Measurements from ENCODE around the gene WDR86. TPM values are rescaled to one million over a fixed set of nuclear protein-coding genes. Genes with fewer than 3 reads are reported as not detected.
A peak's percentile ranks its signal among the peaks of the same experiment; 100 is the strongest.

WDR86 gene
- total and polyA plus RNA-seq, 2 of the 4 experiments (the other 2 are of a cell fraction), result not detected

- Histone ChIP-seq H2BK15ac (ENCODE audit: low read depth, low read length) (no peak overlapping the region), H3K23ac (ENCODE audit: low read depth, low read length) (no peak overlapping the region), H4K8ac (ENCODE audit: low read depth in 2 of 2, low read length in 2 of 2) (no peak overlapping the region), H2BK5ac (ENCODE audit: low read depth, low read length, poor library complexity, severe bottlenecking) (no peak overlapping the region), H4K20me1 (ENCODE audit: insufficient read depth, low read length) (peaks cover 5% of the 10 kb centered on the region; the same call in 1 of the 2 replicates), H3K9ac (ENCODE audit: low read depth, low read length) (no peak overlapping the region), H3K4me1 (ENCODE audit: control insufficient read depth, insufficient read depth, low read length) (peaks cover 36% of the 10 kb centered on the region), H4K91ac (ENCODE audit: insufficient read depth, low read depth, low read length) (peak overlapping the region; percentile 48; the same call in 1 of the 2 replicates), H2BK20ac (ENCODE audit: low read depth, low read length) (peak overlapping the region; percentile 21; the same call in 1 of the 2 replicates), H3K27me3 (ENCODE audit: control insufficient read depth, insufficient read depth, low read length) (peaks cover 2% of the 10 kb centered on the region; the same call in 1 of the 2 replicates), H4K5ac (ENCODE audit: low read depth, low read length) (no peak overlapping the region), H3K27ac (ENCODE audit: insufficient read depth, low read length) (peak overlapping the region; percentile 22; the same call in 1 of the 2 replicates), H3K36me3 (ENCODE audit: control insufficient read depth, insufficient read depth, low read length) (no peaks in the 10 kb centered on the region), H3K14ac (replicated peaks; ENCODE audit: low read depth, low read length) (0 out of 2 replicates have a peak overlapping the region, but pooled peaks have one; percentile 14), H3K9me1 (ENCODE audit: insufficient read depth, low read length) (peaks cover 13% of the 10 kb centered on the region), H2AK9ac (replicated peaks; ENCODE audit: low read depth, low read length, poor library complexity) (no peak overlapping the region), H2AK5ac (ENCODE audit: low read depth, low read length) (0 out of 2 replicates have a peak overlapping the region, but pooled peaks have one; percentile 44), H3K4ac (ENCODE audit: low read depth, low read length) (no peak overlapping the region), H3K4me2 (ENCODE audit: low read depth, low read length) (no peak overlapping the region), H3K9me3 (ENCODE audit: control insufficient read depth, insufficient read depth, low read length) (peaks cover 17% of the 10 kb centered on the region), H3K4me3 (ENCODE audit: insufficient read depth, low read depth, low read length) (no peak overlapping the region), H3K18ac (ENCODE audit: low read depth, low read length) (peak overlapping the region; percentile 22; the same call in 1 of the 2 replicates), H2BK120ac (ENCODE audit: low read depth, low read length) (peak overlapping the region; percentile 19), H3K79me1 (ENCODE audit: low read depth in 1 of 2, low read length in 2 of 2) (no peaks in the 10 kb centered on the region; a peak in 1 of 4 replicates), H3K56ac (ENCODE audit: extremely low read depth, insufficient read depth, low read length) (no peak overlapping the region), H2AFZ (replicated peaks; ENCODE audit: low read length, poor library complexity) (no peak overlapping the region)
- CTCF ChIA-PET, result no interaction called here
- BruUV-seq (replicated peaks), result no TSS peak
- TF ChIP-seq RFX5 (IDR thresholded peaks at IDR 0.05; ENCODE audit: low read depth, low read length) (no peak), SMC3 (IDR thresholded peaks at IDR 0.05; ENCODE audit: low read depth, low read length) (no peak), RCOR1 (IDR thresholded peaks at IDR 0.05; ENCODE audit: insufficient replicate concordance, low read length) (no peak), MXI1 (IDR thresholded peaks at IDR 0.05; ENCODE audit: borderline replicate concordance, low read depth, low read length) (no peak)
- dilution Hi-C loops (cut with HindIII; ENCODE audit: low sequenced_read_pairs, unreplicated experiment) (no loop called here), in situ Hi-C loops (cut with MboI; ENCODE audit: low sequenced_read_pairs) (no loop called here), intact Hi-C loops (cut with micrococcal nuclease) (loop anchor here (5.0 kb wide), 1 partner anchor 57 kb away; no protein-coding TSS in a partner anchor)
- ATAC-seq (ENCODE audit: low read depth) (no peak), DNase-seq (peak; percentile 52)
- POLR2A ChIA-PET (ENCODE audit: unreplicated experiment), result no interaction called here
- WGBS, 2 experiments (ENCODE audit: extremely low coverage in 2 of 2, insufficient read length in 1 of 2), result 40% methylated on average over 2 of the region's 5 CpGs; no CpG with 5 or more reads in 1 of the 2 experiments
These were observed 15.0 kb upstream of the WDR86 start for GRCh38 chr7:151424799-151425198.
